SK-N-DZ (cell line): ENCODE measurements around the gene SOX12. TPM values are rescaled to one million over a fixed set of nuclear protein-coding genes. Genes with fewer than 3 reads are reported as not detected.

Experiments used
- DNase-seq: peaks from one replicate; pipeline ENCODE4 v3.0.0-alpha.2; 2015; ENCODE audit warnings: low spot score
- polyA plus RNA-seq, 2 experiments: library from polyadenylated mRNA; depleted of rRNA; stranded (reverse); fragments of >200 nt; gene quantifications; 2 replicates each; pipeline ENCODE4 v1.2.3, GENCODE V29; 2014

SOX12 gene
- 17.4 and 22.3 TPM in 2 replicates for polyA plus RNA-seq (2014; cell fraction: cytosol; rRNA removed)
- 24.7 and 43.1 TPM in 2 replicates for polyA plus RNA-seq (2014; cell fraction: nucleus; rRNA removed)

GRCh38 chr20:325045-325888 lies at the start of gene SOX12:
Gene SOX12, plus strand, starts transcription at chr20:325552. Its CDS starts 373 bp downstream, at chr20:325925.
- peak; percentile 94 for DNase-seq

GRCh38 chr20:275791-276190 lies 49.6 kb upstream of the SOX12 start:
- DNase-seq = no peak

- no peak for DNase-seq
These were observed 48.5 kb upstream of the SOX12 start for GRCh38 chr20:276620-277495.

- DNase-seq = no peak
These were observed 47.9 kb upstream of the SOX12 start for GRCh38 chr20:277496-277781.

- no peak for DNase-seq
These were observed 47.2 kb upstream of the SOX12 start for GRCh38 chr20:278181-278580.

- DNase-seq = no peak
These were observed 46.5 kb upstream of the SOX12 start for GRCh38 chr20:278607-279571.

- DNase-seq = no peak
These were observed 41.2 kb upstream of the SOX12 start for GRCh38 chr20:284172-284571.

- no peak for DNase-seq
These were observed 38.8 kb upstream of the SOX12 start for GRCh38 chr20:286508-286907.

- DNase-seq = no peak
These were observed 36.2 kb upstream of the SOX12 start for GRCh38 chr20:288956-289692.

- no peak for DNase-seq
These were observed 35.7 kb upstream of the SOX12 start for GRCh38 chr20:289693-290083.

- peak; percentile 94 for DNase-seq
These were observed 35.1 kb upstream of the SOX12 start, which contains the start of gene C20orf96 for GRCh38 chr20:290084-290831. Gene C20orf96, minus strand, starts transcription at chr20:290750. Its CDS starts 140 bp downstream, at chr20:290610.

GRCh38 chr20:294602-295001 lies 30.8 kb upstream of the SOX12 start:
- DNase-seq = no peak

- no peak for DNase-seq
These were observed 29.5 kb upstream of the SOX12 start for GRCh38 chr20:295804-296203.

GRCh38 chr20:297098-297924 lies 28.0 kb upstream of the SOX12 start, which contains the start of gene ZCCHC3:
Gene ZCCHC3, plus strand, starts transcription at chr20:297570. Its CDS starts 17 bp downstream, at chr20:297587.
- peak; percentile 93 for DNase-seq

GRCh38 chr20:297925-298775 lies 27.2 kb upstream of the SOX12 start:
- peak; percentile 52 for DNase-seq

- DNase-seq = no peak
These were observed 26.5 kb upstream of the SOX12 start for GRCh38 chr20:298776-299391.

GRCh38 chr20:300345-300990 lies 24.9 kb upstream of the SOX12 start:
- DNase-seq = no peak
